ENCODE data around the gene INS.
"Not testable (repeated sequence)": the region's sequence is repeated elsewhere in the genome, so short reads cannot be mapped to it uniquely, and the experiment has no call there.

The INS gene

GRCh38 chr11:2131371-2132236 lies 29.4 kb downstream of the INS start:
- no peak for DNase-seq (ENCODE audit: low read depth)

GRCh38 chr11:2130881-2131352 lies 30.1 kb downstream of the INS start:
- DNase-seq (ENCODE audit: low read depth): no peak

GRCh38 chr11:2129699-2130366 lies 31.2 kb downstream of the INS start:
- no peak for DNase-seq (ENCODE audit: low read depth)

GRCh38 chr11:2129308-2129698 lies 31.7 kb downstream of the INS start:
- DNase-seq (ENCODE audit: low read depth): no peak

GRCh38 chr11:2128511-2129307 lies 32.3 kb downstream of the INS start:
- DNase-seq (ENCODE audit: low read depth): no peak

GRCh38 chr11:2128130-2128510 lies 32.9 kb downstream of the INS start:
- DNase-seq (ENCODE audit: low read depth): no peak

- DNase-seq (ENCODE audit: low read depth): no peak
Observed at GRCh38 chr11:2127482-2128129, 33.4 kb downstream of the INS start.

GRCh38 chr11:2126520-2127085 lies 34.4 kb downstream of the INS start:
- no peak for DNase-seq (ENCODE audit: low read depth)

- not testable (repeated sequence) for DNase-seq (ENCODE audit: low read depth)
Observed at GRCh38 chr11:2124736-2125484, 36.1 kb downstream of the INS start.

- DNase-seq (ENCODE audit: low read depth): no peak
Observed at GRCh38 chr11:2123628-2123960, 37.4 kb downstream of the INS start.

GRCh38 chr11:2122907-2123627 lies 37.9 kb downstream of the INS start:
- DNase-seq (ENCODE audit: low read depth): no peak

GRCh38 chr11:2122222-2122906 lies 38.6 kb downstream of the INS start:
- no peak for DNase-seq (ENCODE audit: low read depth)

- no peak for DNase-seq (ENCODE audit: low read depth)
Observed at GRCh38 chr11:2121227-2122130, 39.5 kb downstream of the INS start.

GRCh38 chr11:2120359-2121100 lies 40.5 kb downstream of the INS start:
- no peak for DNase-seq (ENCODE audit: low read depth)

GRCh38 chr11:2118677-2119076 lies 42.3 kb downstream of the INS start:
- no peak for DNase-seq (ENCODE audit: low read depth)

GRCh38 chr11:2116680-2117079 lies 44.3 kb downstream of the INS start:
- DNase-seq (ENCODE audit: low read depth): no peak

GRCh38 chr11:2115308-2115707 lies 45.7 kb downstream of the INS start:
- DNase-seq (ENCODE audit: low read depth): no peak

Data from CMK (cell line).